M059J (cell line): ENCODE results near the gene VCL. TPM values are rescaled to one million over a fixed set of nuclear protein-coding genes. Genes with fewer than 3 reads are reported as not detected.
"Not testable (repeated sequence)": the region's sequence is repeated elsewhere in the genome, so short reads cannot be mapped to it uniquely, and the experiment has no call there.

Experiments used
- DNase-seq: peaks from one replicate; pipeline ENCODE4 v3.0.0-alpha.2; 2012; ENCODE audit warnings: low read depth
- total RNA-seq: library from RNA; depleted of rRNA; stranded (reverse); fragments of >200 nt; shearing (Covaris generic); gene quantifications from 2 replicates; pipeline ENCODE4 v1.2.3, GENCODE V29; 2014

Gene VCL
- total RNA-seq, 1 experiment from 2014 or later, result 159 TPM

DNA sequence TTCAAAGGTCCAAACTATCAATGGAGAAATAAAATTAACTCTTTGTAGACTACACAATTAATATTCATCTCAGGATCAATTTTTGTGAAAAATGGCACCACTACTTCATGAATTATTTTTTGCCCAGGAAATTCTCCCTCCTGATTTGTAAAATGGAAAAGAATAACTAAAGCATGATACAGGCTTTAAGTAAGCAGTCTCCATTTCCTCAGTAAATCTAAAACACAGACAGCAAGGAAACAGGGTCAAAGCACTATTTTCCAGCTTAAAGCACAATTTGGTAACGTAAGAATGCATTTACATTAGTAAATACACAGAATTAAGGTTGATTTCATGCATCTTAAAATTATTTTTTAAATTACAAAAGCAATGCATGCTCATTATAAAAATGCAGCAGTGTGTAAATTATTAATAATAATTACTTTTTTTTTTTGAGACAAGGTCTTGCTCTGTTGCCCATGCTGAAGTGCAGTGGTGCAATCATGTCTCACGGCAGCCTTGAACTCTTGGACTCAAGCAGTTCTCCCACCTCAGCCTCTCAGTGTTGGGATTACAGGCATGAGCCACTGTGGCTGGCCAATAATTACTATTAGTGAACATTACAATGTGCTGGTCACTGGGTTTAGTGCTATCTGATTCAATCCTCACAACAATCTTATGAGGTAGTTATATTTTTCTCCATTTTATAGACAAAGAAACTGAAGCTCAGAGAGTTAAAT is 26.1 kb upstream of the VCL start:
- no peak for DNase-seq

DNA sequence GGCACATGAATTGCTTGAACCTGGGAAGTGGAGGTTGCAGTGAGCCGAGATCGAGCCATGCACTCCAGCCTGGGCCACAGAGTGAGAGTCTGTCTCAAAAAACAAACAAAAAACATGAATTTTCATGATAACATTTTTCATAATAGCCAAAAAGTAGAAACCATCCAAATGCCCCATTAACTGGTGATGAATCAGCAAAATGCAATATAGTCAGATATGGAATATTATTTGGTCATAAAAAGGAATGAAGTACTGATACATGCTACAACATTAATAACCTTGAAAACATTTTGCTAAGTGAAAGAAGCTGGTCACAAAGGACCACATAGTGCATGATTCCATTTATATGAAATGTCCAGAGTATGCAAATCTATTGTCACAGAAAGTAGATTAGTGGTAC is 24.5 kb upstream of the VCL start:
- no peak for DNase-seq

GRCh38 chr10:73974309-73974946 is 23.5 kb upstream of the VCL start:
- no peak for DNase-seq

DNA sequence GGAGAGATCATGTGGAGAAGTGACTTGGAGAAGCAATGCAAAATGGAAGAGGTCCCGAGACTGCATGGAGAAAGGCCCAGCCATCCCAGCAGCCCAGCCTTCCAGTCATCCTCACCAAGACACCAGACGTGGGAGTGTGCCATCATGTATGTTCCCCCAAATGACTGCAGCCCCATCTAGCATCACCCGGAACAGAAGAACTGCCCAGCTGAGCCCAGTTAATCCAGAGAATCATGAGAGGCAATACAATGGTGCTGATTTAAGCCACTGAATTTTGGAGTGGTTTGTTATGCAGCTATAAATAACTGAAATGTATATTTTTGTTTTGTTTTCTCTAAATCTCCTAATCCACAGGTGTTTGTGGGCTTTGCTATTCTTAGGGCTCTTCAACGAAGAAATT is 22.5 kb upstream of the VCL start:
- DNase-seq, result no peak

- no peak for DNase-seq
These were observed 18.6 kb upstream of the VCL start for GRCh38 chr10:73979141-73979808.

DNA sequence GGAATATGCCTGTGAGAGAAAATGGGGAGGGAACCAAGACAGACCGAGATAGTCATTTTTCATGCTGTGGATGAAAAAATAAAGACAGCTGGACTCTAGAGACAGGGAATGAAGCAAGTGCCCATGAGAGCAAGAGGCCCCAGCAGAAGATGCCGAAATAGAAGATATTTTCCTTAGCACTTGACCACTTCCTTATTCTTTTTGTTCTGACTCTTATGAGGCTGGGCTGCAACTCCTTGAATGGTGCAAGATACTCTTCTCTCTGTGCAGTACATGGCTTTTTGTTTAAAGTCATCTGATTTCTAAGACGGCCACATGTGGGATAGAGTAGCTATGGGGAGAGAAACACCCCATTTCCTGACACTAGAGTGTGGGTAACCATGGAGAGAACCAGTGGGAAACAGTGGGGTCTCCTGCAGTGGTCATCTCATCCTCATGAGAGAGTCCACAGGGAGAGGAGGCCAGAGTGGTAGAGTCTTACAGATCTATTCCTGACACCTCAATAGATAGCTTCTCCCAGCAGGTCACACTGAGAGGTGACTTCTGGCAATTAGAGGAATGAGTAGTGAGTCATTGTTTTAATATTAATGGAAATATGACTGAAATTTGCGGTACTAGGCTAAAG is 18.0 kb upstream of the VCL start:
- no peak for DNase-seq

DNA sequence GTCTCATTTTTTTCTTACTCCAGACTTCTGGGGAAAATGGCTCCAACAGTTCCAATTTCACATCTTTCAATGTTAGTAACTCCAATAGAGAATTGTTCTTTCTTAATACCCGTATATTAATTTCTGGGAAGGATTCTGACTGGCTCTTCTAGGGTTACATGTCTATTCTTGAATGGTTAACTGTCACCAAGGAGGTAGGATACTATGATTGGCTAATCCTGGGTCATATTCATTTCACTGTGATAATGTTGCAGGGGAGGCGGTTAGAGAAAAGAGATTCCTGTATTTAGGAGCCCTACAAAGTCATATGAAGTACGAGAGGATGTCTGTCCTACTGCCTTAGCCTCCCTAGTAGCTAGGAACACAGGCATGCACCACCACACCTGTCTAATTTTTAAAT is 16.1 kb upstream of the VCL start:
- no peak for DNase-seq

DNA sequence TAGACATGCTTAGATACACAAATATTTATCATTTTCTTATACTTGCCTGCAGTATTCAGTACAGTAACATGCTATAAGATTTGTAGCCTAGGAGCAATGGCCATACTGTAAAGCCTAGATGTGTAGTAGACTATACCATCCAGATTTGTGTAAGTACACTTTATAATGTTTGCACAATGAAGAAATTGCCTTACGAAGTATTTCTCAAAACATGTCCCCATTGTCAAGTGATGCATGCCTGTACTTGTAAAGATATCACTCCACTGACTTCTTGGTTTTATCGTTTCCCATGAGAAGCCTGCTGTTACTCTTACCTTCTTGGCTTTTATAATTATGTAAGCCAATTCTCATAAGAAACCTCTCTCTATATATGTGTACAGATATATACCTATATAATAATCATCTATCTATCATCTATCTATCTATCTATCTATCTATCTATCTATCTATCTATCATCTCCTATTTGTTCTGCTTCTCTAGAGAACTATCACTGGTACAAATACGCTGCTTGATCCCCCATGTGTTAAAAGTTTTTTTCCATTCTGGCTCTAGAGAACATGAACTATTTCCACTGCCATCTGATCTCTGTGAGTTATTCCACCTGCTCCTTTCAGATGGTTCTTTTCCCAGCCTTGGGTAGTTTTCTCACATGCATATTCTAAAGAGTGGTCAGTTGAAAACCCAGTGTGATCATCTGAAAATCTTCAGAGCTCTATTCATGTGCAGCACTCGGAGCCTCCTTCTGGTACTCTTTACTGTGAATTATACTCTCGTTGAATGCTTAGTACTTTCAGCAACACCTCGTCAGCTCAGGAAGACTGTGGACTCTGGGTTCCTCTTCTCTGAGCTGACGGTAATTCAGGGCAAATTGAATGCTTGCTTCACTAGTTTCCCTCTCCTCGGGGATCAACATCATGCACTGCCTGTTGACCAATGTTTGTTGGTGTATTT is 14.5 kb upstream of the VCL start:
- no peak for DNase-seq

DNA sequence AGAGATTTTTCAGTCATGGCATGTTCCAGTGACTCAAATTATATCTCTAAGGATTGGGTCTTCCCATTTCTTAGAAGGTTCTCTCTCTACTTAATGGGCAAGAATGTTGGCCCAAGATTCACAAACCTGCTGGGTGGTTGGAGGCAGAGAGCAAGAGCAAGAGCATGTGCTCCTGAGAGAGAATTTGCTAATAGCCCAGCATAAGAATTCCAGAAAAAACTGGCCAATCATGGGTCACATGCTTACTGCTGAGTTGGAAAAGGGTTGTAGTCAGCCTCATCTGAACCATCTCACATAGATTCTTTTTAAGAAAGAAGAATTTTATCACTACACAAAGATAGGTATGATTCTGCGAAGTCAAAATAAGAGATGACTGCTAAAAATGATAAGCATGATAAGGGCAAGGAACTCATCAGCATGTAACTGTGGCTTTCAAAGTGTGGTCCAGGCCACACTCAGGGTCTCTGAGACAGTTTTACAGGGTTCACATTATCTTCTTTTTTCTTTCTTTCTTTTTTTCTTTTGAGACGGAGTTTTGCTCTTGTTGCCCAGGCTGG is 8.2 kb upstream of the VCL start:
- DNase-seq, result no peak

DNA sequence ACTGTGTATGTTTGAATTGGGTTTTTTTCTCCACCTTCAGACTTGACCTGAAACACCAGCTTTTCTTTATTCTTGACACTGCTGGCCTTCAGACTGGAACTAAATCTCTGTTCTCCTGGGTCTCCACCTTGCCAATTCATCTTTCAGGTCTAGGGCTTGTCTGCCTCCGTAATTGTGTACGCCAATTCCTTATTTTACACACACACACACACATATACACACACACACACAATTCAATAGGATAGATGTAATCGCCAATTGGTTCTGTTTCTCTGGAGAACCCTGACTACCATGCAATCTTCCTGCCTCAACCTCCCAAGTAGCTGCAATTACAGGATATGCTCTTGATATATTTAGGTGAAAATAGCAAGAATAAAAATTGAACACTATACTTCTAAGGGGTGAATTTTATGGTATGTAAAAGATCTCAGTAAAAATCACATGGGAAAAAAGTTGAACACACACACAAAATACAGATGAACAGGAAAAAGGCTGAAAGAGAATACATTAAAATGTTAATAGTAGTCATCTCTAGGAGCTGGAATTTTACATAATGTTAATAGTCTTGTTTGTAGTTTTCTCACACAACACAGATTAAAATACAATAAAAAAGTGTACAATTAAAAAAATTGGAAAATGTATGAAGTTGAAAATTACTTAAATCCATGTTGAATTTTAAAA is 6.6 kb upstream of the VCL start:
- DNase-seq, result no peak

DNA sequence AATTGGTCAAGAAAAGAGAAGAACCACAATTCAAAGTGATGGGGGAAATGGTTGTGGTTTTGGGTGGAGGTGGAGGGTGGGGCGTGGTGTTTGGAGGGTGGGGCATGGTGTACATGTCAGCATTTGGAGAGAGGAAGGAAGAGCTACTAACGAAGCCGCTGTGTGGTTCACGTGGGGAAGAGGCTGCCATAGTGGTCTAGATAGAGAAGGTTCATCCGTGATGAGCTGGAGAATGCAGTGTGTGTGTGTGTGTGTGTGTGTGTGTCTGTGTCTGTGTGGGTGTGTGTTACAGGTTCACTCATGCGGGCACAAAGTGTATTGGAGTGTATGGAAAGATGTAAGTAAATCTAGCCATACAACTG is 6.1 kb upstream of the VCL start:
- no peak for DNase-seq

DNA sequence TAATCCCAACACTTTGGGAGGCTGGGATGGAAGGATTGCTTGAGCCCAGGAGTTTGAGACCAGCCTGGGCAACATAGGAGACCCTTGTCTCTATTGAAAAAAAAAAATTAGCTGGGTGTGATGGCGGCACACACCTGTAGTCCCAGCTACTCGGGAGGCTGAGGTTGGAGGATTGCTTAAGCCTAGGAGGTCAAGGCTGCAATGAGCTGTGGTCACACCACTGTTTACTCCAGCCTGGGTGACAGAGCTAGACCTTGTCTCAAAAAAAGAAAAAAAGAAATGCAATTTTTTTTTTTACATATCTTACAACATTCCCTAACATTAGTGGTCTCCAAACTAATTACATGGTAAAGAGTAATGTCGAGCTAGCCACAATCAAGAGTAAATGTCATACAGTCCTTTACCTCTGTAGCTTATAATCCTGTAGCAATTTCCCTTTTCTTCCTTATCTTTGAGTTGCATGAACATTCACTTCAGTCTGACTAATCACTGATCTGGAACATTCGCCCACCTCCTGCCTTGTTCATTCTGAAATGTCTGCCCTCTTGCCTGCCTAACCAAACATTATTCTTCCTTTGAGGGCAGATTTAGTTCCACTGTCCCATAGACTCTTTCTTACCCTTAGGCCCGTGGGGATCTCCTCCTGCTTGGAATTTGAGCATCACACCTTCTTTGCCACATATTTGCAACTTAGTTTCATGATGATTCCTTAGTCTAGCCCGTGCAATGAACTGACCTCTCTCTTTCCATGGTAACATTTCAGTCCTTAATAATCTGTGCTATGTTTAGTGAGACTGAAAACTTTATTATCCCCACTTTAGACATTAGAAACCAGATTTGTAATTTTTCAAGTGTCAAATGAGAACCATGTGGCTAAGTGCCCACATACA is 4.8 kb upstream of the VCL start:
- DNase-seq, result peak; percentile 38

DNA sequence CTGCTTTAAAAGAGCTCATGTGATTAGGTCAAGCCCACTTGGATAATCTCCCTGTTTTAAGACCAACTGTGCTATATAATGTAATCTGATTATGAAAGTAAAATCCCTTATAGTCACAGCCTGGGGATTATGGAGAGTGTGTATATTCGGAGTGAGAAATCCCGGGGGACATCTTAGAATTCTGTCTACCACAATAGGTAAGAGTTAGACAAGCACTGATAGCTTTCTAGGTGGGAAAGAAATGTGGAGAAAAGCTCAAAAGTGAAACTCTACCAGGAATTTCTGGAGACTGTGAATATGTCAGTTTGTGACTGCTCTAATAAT is 2.9 kb upstream of the VCL start:
- no peak for DNase-seq

- DNase-seq, result no peak
These were observed 492 bp upstream of the VCL start for GRCh38 chr10:73997461-73997786.

DNA sequence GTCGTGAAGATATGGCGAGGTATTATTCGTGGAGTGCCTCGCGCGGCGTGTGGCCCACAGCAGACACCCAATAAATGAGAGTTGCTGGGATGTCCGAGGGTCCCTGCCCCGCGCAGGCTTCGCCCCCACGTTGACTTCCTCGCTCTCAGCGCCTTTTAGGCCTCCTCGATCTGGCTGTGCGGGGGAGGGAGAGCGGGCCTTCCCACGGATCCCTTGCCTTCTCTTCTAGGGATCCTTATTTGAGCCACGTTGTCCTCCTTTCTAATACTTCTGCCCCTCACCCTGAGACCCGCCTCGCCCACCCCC is 660 bp downstream of the VCL start:
- no peak for DNase-seq

GRCh38 chr10:73998929-73999691 is 1.2 kb downstream of the VCL start:
- peak; percentile 95 for DNase-seq

GRCh38 chr10:73999703-74000102 is 1.8 kb downstream of the VCL start:
- no peak for DNase-seq

DNA sequence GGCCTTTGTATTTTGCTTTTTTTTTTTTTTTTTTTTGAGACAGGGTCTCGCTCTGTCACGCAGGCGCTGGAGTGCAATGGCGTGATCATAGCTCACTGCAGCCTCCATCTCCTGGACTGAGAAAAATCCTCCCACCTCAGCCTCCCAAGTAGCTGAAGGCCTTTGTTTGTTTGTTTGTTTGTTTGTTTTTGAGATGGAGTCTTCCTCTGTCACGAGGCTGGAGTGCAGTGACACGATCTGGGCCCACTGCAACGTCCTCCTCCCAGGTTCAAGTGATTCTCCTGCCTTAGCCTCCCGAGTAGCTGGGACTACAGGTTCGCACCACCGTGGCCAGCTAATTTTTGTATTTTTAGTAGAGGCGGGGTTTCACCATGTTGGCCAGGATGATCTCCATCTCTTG is 2.3 kb downstream of the VCL start:
- DNase-seq, result not testable (repeated sequence)

DNA sequence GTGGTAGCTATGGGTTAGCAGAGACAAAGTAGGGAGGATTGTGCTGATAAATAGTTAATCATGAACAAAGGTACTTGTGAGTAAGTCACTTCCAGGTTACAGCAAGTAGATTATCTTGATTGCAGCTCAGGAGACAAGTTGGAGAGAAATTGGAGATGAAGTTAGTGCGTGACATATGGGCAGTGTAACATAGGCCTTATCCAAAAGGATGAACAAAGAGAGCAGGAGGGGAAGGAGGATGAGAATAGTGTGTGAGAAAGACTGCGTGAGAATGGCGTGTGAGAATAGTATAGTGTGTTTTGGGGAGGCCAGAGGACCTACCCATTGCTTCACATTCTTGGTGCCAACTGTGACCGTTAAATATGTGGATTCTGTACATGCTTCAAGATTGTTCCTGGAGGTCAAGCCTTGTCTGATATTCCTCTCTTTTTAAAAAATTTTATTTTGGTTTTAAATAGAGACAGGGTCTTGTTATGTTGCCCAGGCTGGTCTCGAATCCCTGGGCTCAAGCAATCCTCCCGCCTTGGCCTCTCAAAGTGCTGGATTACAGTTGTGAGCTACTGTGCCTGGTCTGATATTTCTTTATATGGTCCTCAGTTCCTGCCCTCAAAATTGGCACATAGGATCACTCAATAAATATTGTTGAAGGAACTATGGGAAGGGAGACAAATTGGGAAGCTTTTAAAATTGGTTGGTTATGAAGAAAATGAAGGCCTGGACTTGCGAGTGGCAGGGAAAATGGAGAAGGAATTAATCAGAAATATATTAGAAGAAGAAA is 3.2 kb downstream of the VCL start:
- no peak for DNase-seq
